IPS-18a (cell line): Measurements from ENCODE around the gene KRT84.

Experiments
- H3K27ac ChIP-seq: one replicate; pipeline ENCODE4 v1.5.1; 2013; ENCODE audit warnings: low read length
- H3K27me3 ChIP-seq: one replicate; pipeline ENCODE4 v1.6.1; 2013; ENCODE audit warnings: mild to moderate bottlenecking, low read length; ENCODE audit not compliant: control insufficient read depth, insufficient read depth
- H3K36me3 ChIP-seq: one replicate; pipeline ENCODE4 v1.6.1; 2013; ENCODE audit warnings: low read depth, low read length; ENCODE audit not compliant: control insufficient read depth
- H3K4me1 ChIP-seq: one replicate; pipeline ENCODE4 v1.6.1; 2013; ENCODE audit warnings: low read depth, low read length; ENCODE audit not compliant: control insufficient read depth
- H3K4me3 ChIP-seq: one replicate; pipeline ENCODE4 v1.5.1; 2013; ENCODE audit warnings: low read length
- H3K9ac ChIP-seq: one replicate; pipeline ENCODE4 v1.6.1; 2013; ENCODE audit warnings: mild to moderate bottlenecking, low read length, moderate library complexity
- H3K9me3 ChIP-seq: one replicate; pipeline ENCODE4 v1.6.1; 2013; ENCODE audit warnings: low read depth, low read length; ENCODE audit not compliant: control insufficient read depth

KRT84 gene

GRCh38 chr12:52405922-52406385 lies 20.5 kb upstream of the KRT84 start, which contains the start of gene KRT82:
TSS of gene KRT82 (minus strand) at chr12:52406335. CDS start at chr12:52406277, 58 bp downstream.
- Histone ChIP-seq H3K4me3 (no peak within 1 kb of the TSS), H3K36me3 (no peaks in the 10 kb centered on the region), H3K4me1 (no peaks in the 10 kb centered on the region), H3K9me3 (no peaks in the 10 kb centered on the region), H3K27me3 (no peaks in the 10 kb centered on the region), H3K9ac (no peak within 1 kb of the TSS), H3K27ac (no peak within 1 kb of the TSS)

- no peaks in the 10 kb centered on the region for H3K36me3 ChIP-seq
- no peaks in the 10 kb centered on the region for H3K4me1 ChIP-seq
- H3K27ac ChIP-seq: no peak overlapping the region
- H3K27me3 ChIP-seq: no peaks in the 10 kb centered on the region
- H3K4me3 ChIP-seq: no peak overlapping the region
- H3K9ac ChIP-seq: no peak overlapping the region
- H3K9me3 ChIP-seq: no peaks in the 10 kb centered on the region
Measured at GRCh38 chr12:52404951-52405350, 19.5 kb upstream of the KRT84 start.

GRCh38 chr12:52403561-52403960 lies 18.1 kb upstream of the KRT84 start:
- H3K4me3 ChIP-seq: no peak overlapping the region
- no peaks in the 10 kb centered on the region for H3K9me3 ChIP-seq
- no peaks in the 10 kb centered on the region for H3K27me3 ChIP-seq
- no peaks in the 10 kb centered on the region for H3K36me3 ChIP-seq
- no peak overlapping the region for H3K27ac ChIP-seq
- no peaks in the 10 kb centered on the region for H3K4me1 ChIP-seq
- H3K9ac ChIP-seq: no peak overlapping the region

GRCh38 chr12:52402873-52403540 lies 17.6 kb upstream of the KRT84 start:
- Histone ChIP-seq H3K4me1 (no peaks in the 10 kb centered on the region), H3K27me3 (no peaks in the 10 kb centered on the region), H3K27ac (no peak overlapping the region), H3K9me3 (no peaks in the 10 kb centered on the region), H3K36me3 (no peaks in the 10 kb centered on the region), H3K4me3 (no peak overlapping the region), H3K9ac (no peak overlapping the region)

- Histone ChIP-seq H3K36me3 (no peaks in the 10 kb centered on the region), H3K4me1 (no peaks in the 10 kb centered on the region), H3K27me3 (no peaks in the 10 kb centered on the region), H3K9me3 (no peaks in the 10 kb centered on the region), H3K27ac (no peak overlapping the region), H3K4me3 (no peak overlapping the region), H3K9ac (no peak overlapping the region)
Measured at GRCh38 chr12:52402377-52402776, 16.9 kb upstream of the KRT84 start.

- H3K27ac ChIP-seq: no peak overlapping the region
- no peak overlapping the region for H3K4me3 ChIP-seq
- H3K4me1 ChIP-seq: no peaks in the 10 kb centered on the region
- H3K27me3 ChIP-seq: no peaks in the 10 kb centered on the region
- no peak overlapping the region for H3K9ac ChIP-seq
- H3K36me3 ChIP-seq: no peaks in the 10 kb centered on the region
- H3K9me3 ChIP-seq: no peaks in the 10 kb centered on the region
Measured at GRCh38 chr12:52401926-52402325, 16.5 kb upstream of the KRT84 start.

GRCh38 chr12:52401526-52401925 lies 16.1 kb upstream of the KRT84 start:
- H3K9me3 ChIP-seq: no peaks in the 10 kb centered on the region
- no peaks in the 10 kb centered on the region for H3K27me3 ChIP-seq
- H3K4me3 ChIP-seq: no peak overlapping the region
- H3K9ac ChIP-seq: no peak overlapping the region
- H3K36me3 ChIP-seq: no peaks in the 10 kb centered on the region
- H3K4me1 ChIP-seq: no peaks in the 10 kb centered on the region
- no peak overlapping the region for H3K27ac ChIP-seq

- no peaks in the 10 kb centered on the region for H3K36me3 ChIP-seq
- no peak overlapping the region for H3K9ac ChIP-seq
- H3K9me3 ChIP-seq: no peaks in the 10 kb centered on the region
- no peak overlapping the region for H3K4me3 ChIP-seq
- H3K27ac ChIP-seq: no peak overlapping the region
- no peaks in the 10 kb centered on the region for H3K4me1 ChIP-seq
- no peaks in the 10 kb centered on the region for H3K27me3 ChIP-seq
Measured at GRCh38 chr12:52400906-52401305, 15.5 kb upstream of the KRT84 start.

- H3K4me3 ChIP-seq: no peak overlapping the region
- no peaks in the 10 kb centered on the region for H3K9me3 ChIP-seq
- H3K27me3 ChIP-seq: no peaks in the 10 kb centered on the region
- no peaks in the 10 kb centered on the region for H3K4me1 ChIP-seq
- no peak overlapping the region for H3K9ac ChIP-seq
- H3K36me3 ChIP-seq: no peaks in the 10 kb centered on the region
- no peak overlapping the region for H3K27ac ChIP-seq
Measured at GRCh38 chr12:52399756-52400155, 14.3 kb upstream of the KRT84 start.

GRCh38 chr12:52398176-52398575 lies 12.7 kb upstream of the KRT84 start:
- Histone ChIP-seq H3K4me3 (no peak overlapping the region), H3K4me1 (no peaks in the 10 kb centered on the region), H3K9ac (no peak overlapping the region), H3K27me3 (no peaks in the 10 kb centered on the region), H3K9me3 (no peaks in the 10 kb centered on the region), H3K36me3 (no peaks in the 10 kb centered on the region), H3K27ac (no peak overlapping the region)

GRCh38 chr12:52396656-52397055 lies 11.2 kb upstream of the KRT84 start:
- Histone ChIP-seq H3K9me3 (no peaks in the 10 kb centered on the region), H3K36me3 (no peaks in the 10 kb centered on the region), H3K27ac (no peak overlapping the region), H3K4me1 (no peaks in the 10 kb centered on the region), H3K9ac (no peak overlapping the region), H3K4me3 (no peak overlapping the region), H3K27me3 (no peaks in the 10 kb centered on the region)

- H3K9ac ChIP-seq: no peak overlapping the region
- no peak overlapping the region for H3K27ac ChIP-seq
Measured at GRCh38 chr12:52395761-52396434, 10.4 kb upstream of the KRT84 start.

More at GRCh38 chr12:52395761-52396434, 10.4 kb upstream of the KRT84 start:
- Histone ChIP-seq H3K4me3 (no peak overlapping the region), H3K4me1 (no peaks in the 10 kb centered on the region), H3K9me3 (no peaks in the 10 kb centered on the region), H3K27me3 (no peaks in the 10 kb centered on the region), H3K36me3 (no peaks in the 10 kb centered on the region)
